Panc1 (cell line): ENCODE results near the gene AQP12B. TPM values are rescaled to one million over a fixed set of nuclear protein-coding genes. Genes with fewer than 3 reads are reported as not detected.

ENCODE experiments used
- ATAC-seq: fragments of 200-7000 bp; cut with Tn5 transposase; 2 replicates; pipeline ENCODE4 v1.9.1; 2020; ENCODE audit warnings: mild to moderate bottlenecking, moderate library complexity
- BruUV-seq: library from RNA; stranded (reverse); fragments of 400-500 nt; replicated peaks from 2 replicates; lab custom pipeline; 2021; lab: Mats Ljungman, UMichigan
- CTCF ChIA-PET: fragments of 300-600 bp; sonication (Branson Sonifier 250); formaldehyde crosslinking; loops from one replicate; lab custom pipeline; 2022; ENCODE audit warnings: antibody characterized with exemption; lab: Charles Lee
- POLR2A ChIA-PET: fragments of 300-600 bp; sonication (Branson Sonifier 250); formaldehyde crosslinking; loops from one replicate; lab custom pipeline; 2022; ENCODE audit warnings: antibody characterized with exemption; lab: Charles Lee
- DNase-seq: peaks from one replicate; pipeline ENCODE4 v3.0.0-alpha.2; 2010; ENCODE audit warnings: low read depth, low spot score
- H3K27ac ChIP-seq: 2 replicates; pipeline ENCODE4 v1.5.1; 2011; ENCODE audit warnings: mild to moderate bottlenecking, low read length, inconsistent platforms
- H3K27me3 ChIP-seq: fragments of 200-500 bp; sonication (Bioruptor generic); 2 replicates; pipeline ENCODE4 v1.6.0; 2014; ENCODE audit warnings: low read length, inconsistent platforms; ENCODE audit not compliant: control insufficient read depth, insufficient read depth
- H3K36me3 ChIP-seq: fragments of 200-500 bp; sonication (Bioruptor generic); 2 replicates; pipeline ENCODE4 v1.5.1; 2014; ENCODE audit warnings: inconsistent platforms, mild to moderate bottlenecking, low read length, moderate library complexity; ENCODE audit not compliant: control insufficient read depth, insufficient read depth
- H3K4me1 ChIP-seq: 2 replicates; pipeline ENCODE4 v1.5.1; 2011; ENCODE audit warnings: inconsistent platforms, mild to moderate bottlenecking, low read length, moderate library complexity; ENCODE audit not compliant: control insufficient read depth, insufficient read depth
- H3K4me3 ChIP-seq, 2 experiments: 2 replicates each; pipeline ENCODE4 v1.5.1; 2011 to 2012; ENCODE audit warnings: low read depth in 2 of 2, low read length in 2 of 2, mild to moderate bottlenecking in 2 of 2, inconsistent platforms in 1 of 2, moderate library complexity in 1 of 2
- H3K9me3 ChIP-seq: fragments of 200-500 bp; sonication (Bioruptor generic); 2 replicates; pipeline ENCODE4 v1.5.1; 2014; ENCODE audit warnings: low read depth, mild to moderate bottlenecking, inconsistent platforms, low read length, moderate library complexity; ENCODE audit not compliant: control insufficient read depth, insufficient read depth
- POLR2AphosphoS5 ChIP-seq: IDR thresholded peaks from 2 replicates; pipeline ENCODE4 v1.6.1; 2012; ENCODE audit warnings: mild to moderate bottlenecking, low read depth, low read length, moderate library complexity
- SIN3A ChIP-seq: IDR thresholded peaks from 2 replicates; pipeline ENCODE4 v1.6.1; 2012; ENCODE audit warnings: low read depth, mild to moderate bottlenecking, low read length, moderate library complexity, borderline replicate concordance; ENCODE audit not compliant: insufficient read depth
- TCF7L2 ChIP-seq: IDR thresholded peaks from 2 replicates; pipeline ENCODE4 v1.6.1; 2011; ENCODE audit warnings: mild to moderate bottlenecking, low read depth, low read length, inconsistent platforms
- in situ Hi-C: cut with HindIII; loops from 2 replicates; pipeline ENCODE4 v1.10.0; 2016; ENCODE audit warnings: low sequenced_read_pairs, low pct_unique_long_range_greater_than_20kb
- intact Hi-C: fragments of 100-400 bp; cut with micrococcal nuclease; formaldehyde crosslinking; loops from one replicate; pipeline ENCODE4 v1.10.0; 2022; ENCODE audit not compliant: unreplicated experiment
- total RNA-seq: library from RNA; stranded (reverse); gene quantifications from one replicate; pipeline ENCODE4 v1.2.1, GENCODE V29; 2021; ENCODE audit not compliant: unreplicated experiment
- TF ChIP-seq, protein P1 (sequence below), 2 experiments: IDR thresholded peaks; 2 replicates each; pipeline ENCODE4 v1.6.1; 2011 to 2012; ENCODE audit warnings: low read depth in 2 of 2, control low read depth in 1 of 2, low read length in 1 of 2, mild to moderate bottlenecking in 1 of 2, moderate library complexity in 1 of 2; ENCODE audit not compliant: insufficient read depth in 1 of 2
- TF ChIP-seq, protein P2 (sequence below): fragments of 450-650 bp; IDR thresholded peaks from 2 replicates; pipeline ENCODE4 v1.5.1; 2017; ENCODE audit warnings: mild to moderate bottlenecking

AQP12B gene
- total RNA-seq, 1 experiment from 2014 or later, result not detected

DNA sequence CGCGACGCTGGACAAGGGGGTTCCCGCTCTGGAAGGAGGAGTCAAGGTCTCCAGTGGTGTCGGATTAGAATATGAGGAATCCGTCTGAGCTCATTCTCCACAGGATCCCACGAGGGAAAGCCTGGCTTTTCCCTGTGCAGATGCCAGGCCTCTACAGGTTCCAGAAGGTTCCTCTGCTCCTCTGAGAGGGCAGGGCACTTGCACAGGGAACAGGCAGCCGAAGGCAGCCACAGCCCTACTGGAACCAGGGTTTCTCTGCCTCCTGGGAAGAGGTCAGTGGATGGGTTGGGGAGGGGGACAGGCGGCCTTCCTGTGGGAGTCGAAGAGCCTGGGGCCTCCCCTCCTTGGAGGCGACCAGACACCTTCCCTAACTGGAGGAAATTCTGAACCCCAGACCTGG lies 7.3 kb upstream of the AQP12B start:
- Histone ChIP-seq H3K4me1 (no peaks in the 10 kb centered on the region), H3K36me3 (no peaks in the 10 kb centered on the region), H3K27me3 (no peaks in the 10 kb centered on the region), H3K9me3 (no peaks in the 10 kb centered on the region), H3K27ac (no peak overlapping the region), H3K4me3 (no peak overlapping the region)
- ChIA-PET CTCF (no interaction called here), POLR2A (no interaction called here)
- TF ChIP-seq, protein P1, sequence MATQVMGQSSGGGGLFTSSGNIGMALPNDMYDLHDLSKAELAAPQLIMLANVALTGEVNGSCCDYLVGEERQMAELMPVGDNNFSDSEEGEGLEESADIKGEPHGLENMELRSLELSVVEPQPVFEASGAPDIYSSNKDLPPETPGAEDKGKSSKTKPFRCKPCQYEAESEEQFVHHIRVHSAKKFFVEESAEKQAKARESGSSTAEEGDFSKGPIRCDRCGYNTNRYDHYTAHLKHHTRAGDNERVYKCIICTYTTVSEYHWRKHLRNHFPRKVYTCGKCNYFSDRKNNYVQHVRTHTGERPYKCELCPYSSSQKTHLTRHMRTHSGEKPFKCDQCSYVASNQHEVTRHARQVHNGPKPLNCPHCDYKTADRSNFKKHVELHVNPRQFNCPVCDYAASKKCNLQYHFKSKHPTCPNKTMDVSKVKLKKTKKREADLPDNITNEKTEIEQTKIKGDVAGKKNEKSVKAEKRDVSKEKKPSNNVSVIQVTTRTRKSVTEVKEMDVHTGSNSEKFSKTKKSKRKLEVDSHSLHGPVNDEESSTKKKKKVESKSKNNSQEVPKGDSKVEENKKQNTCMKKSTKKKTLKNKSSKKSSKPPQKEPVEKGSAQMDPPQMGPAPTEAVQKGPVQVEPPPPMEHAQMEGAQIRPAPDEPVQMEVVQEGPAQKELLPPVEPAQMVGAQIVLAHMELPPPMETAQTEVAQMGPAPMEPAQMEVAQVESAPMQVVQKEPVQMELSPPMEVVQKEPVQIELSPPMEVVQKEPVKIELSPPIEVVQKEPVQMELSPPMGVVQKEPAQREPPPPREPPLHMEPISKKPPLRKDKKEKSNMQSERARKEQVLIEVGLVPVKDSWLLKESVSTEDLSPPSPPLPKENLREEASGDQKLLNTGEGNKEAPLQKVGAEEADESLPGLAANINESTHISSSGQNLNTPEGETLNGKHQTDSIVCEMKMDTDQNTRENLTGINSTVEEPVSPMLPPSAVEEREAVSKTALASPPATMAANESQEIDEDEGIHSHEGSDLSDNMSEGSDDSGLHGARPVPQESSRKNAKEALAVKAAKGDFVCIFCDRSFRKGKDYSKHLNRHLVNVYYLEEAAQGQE (IDR thresholded peaks at IDR 0.05; ENCODE audit: insufficient read depth in 1 of 2, low read depth in 2 of 2, low read length in 1 of 2), result no peak
- TF ChIP-seq, protein P2, sequence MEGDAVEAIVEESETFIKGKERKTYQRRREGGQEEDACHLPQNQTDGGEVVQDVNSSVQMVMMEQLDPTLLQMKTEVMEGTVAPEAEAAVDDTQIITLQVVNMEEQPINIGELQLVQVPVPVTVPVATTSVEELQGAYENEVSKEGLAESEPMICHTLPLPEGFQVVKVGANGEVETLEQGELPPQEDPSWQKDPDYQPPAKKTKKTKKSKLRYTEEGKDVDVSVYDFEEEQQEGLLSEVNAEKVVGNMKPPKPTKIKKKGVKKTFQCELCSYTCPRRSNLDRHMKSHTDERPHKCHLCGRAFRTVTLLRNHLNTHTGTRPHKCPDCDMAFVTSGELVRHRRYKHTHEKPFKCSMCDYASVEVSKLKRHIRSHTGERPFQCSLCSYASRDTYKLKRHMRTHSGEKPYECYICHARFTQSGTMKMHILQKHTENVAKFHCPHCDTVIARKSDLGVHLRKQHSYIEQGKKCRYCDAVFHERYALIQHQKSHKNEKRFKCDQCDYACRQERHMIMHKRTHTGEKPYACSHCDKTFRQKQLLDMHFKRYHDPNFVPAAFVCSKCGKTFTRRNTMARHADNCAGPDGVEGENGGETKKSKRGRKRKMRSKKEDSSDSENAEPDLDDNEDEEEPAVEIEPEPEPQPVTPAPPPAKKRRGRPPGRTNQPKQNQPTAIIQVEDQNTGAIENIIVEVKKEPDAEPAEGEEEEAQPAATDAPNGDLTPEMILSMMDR, result no peak
- TF ChIP-seq TCF7L2 (no peak), POLR2AphosphoS5 (no peak), SIN3A (no peak)
- intact Hi-C loops, result no loop called here
- no peak for ATAC-seq
- no peak for DNase-seq
- in situ Hi-C loops, result no loop called here
- no TSS peak for BruUV-seq

DNA sequence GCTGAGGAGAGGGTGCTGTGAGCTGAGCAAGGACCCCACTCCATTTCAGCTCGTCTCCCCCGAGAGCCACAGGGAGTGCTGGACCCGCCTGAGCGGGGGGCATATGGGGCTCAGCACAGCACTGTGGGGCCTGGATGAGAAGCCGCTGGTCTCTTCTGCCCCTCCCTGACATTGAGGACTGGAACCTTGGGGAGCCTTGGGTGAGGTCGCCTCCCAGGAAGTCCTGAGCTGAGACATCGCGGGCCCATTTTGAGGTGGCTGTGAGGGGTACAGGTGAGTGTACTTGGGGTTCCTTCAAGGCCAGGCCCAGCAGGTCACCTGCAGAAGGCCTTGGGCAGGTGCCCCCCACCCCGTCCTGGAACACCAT lies 5.9 kb upstream of the AQP12B start:
- H3K27ac ChIP-seq, result no peak overlapping the region
- H3K4me1 ChIP-seq, result no peaks in the 10 kb centered on the region
- no peaks in the 10 kb centered on the region for H3K36me3 ChIP-seq
- H3K27me3 ChIP-seq, result no peaks in the 10 kb centered on the region
- TF ChIP-seq SIN3A, result no peak
- TF ChIP-seq, protein P2, result no peak
- TF ChIP-seq, protein P1 (IDR thresholded peaks at IDR 0.05; ENCODE audit: insufficient read depth in 1 of 2, low read depth in 2 of 2, low read length in 1 of 2), result no peak
- TF ChIP-seq POLR2AphosphoS5, result no peak
- TF ChIP-seq TCF7L2, result no peak
- intact Hi-C loops, result no loop called here
- in situ Hi-C loops, result no loop called here
- DNase-seq (no peak), ATAC-seq (no peak)
- BruUV-seq, result no TSS peak
- ChIA-PET POLR2A (no interaction called here), CTCF (no interaction called here)
- H3K4me3 ChIP-seq, result no peak overlapping the region
- no peaks in the 10 kb centered on the region for H3K9me3 ChIP-seq
